Common myeloid progenitor, CD34-positive (primary cell): ENCODE results near the gene PXMP4.
"Not testable (repeated sequence)": the region's sequence is repeated elsewhere in the genome, so short reads cannot be mapped to it uniquely, and the experiment has no call there.

Experiments
- CTCF ChIA-PET: fragments of 350-600 bp; sonication (Branson Sonifier 250); formaldehyde crosslinking; loops from one replicate; lab custom pipeline; 2021; ENCODE audit warnings: antibody characterized with exemption; lab: Charles Lee
- POLR2A ChIA-PET: fragments of 350-600 bp; sonication (Branson Sonifier 250); formaldehyde crosslinking; loops from one replicate; lab custom pipeline; 2021; ENCODE audit warnings: antibody characterized with exemption; lab: Charles Lee
- DNase-seq, 3 donors: peaks; one replicate each; pipeline versions ENCODE4 v3.0.0 to v3.0.0-alpha.2; 2013
- H3K27ac ChIP-seq, 2 experiments: 1 replicate in 1 of 2; 2 replicates in 1 of 2; pipeline ENCODE4 v1.7.0; 2013; ENCODE audit warnings: inconsistent platforms in 2 of 2, low read length in 2 of 2, mild to moderate bottlenecking in 2 of 2, low read depth in 1 of 2, moderate library complexity in 1 of 2; ENCODE audit not compliant: severe bottlenecking in 2 of 2, insufficient read depth in 1 of 2, poor library complexity in 1 of 2
- H3K27me3 ChIP-seq, 5 experiments: replicated peaks in 2 of 5; 1 replicate in 3 of 5; 2 replicates in 2 of 5; pipeline versions ENCODE4 v1.6.1 to v1.7.0; 2013; ENCODE audit warnings: low read length in 4 of 5, mild to moderate bottlenecking in 2 of 5, moderate library complexity in 2 of 5, inconsistent platforms in 1 of 5; ENCODE audit not compliant: insufficient read depth in 5 of 5, control insufficient read depth in 4 of 5
- H3K36me3 ChIP-seq, 4 experiments: 1 replicate in 2 of 4; 2 replicates in 2 of 4; pipeline versions ENCODE4 v1.6.1 to v1.7.0; 2013; ENCODE audit warnings: low read length in 3 of 4, control low read depth in 1 of 4, mild to moderate bottlenecking in 1 of 4; ENCODE audit not compliant: control insufficient read depth in 4 of 4, insufficient read depth in 4 of 4
- H3K4me1 ChIP-seq, 4 experiments: 1 replicate in 3 of 4; 2 replicates in 1 of 4; pipeline versions ENCODE4 v1.6.1 to v1.7.1; 2013; ENCODE audit warnings: low read length in 3 of 4, mild to moderate bottlenecking in 3 of 4, control low read depth in 1 of 4, inconsistent platforms in 1 of 4, moderate library complexity in 1 of 4; ENCODE audit not compliant: control insufficient read depth in 4 of 4, insufficient read depth in 4 of 4; ENCODE audit errors: control extremely low read depth in 1 of 4
- H3K4me3 ChIP-seq, 7 experiments: 1 replicate in 4 of 7; 2 replicates in 3 of 7; pipeline versions ENCODE4 v1.5.1 to v1.7.0; 2013; ENCODE audit warnings: mild to moderate bottlenecking in 7 of 7, low read length in 6 of 7, moderate library complexity in 6 of 7, inconsistent platforms in 2 of 7, low read depth in 2 of 7, control low read depth in 1 of 7; ENCODE audit not compliant: insufficient read depth in 4 of 7, control insufficient read depth in 1 of 7; ENCODE audit errors: extremely low read depth in 1 of 7
- H3K9me3 ChIP-seq, 5 experiments: 1 replicate in 4 of 5; 2 replicates in 1 of 5; pipeline versions ENCODE4 v1.6.1 to v1.7.1; 2013; ENCODE audit warnings: low read length in 4 of 5, mild to moderate bottlenecking in 2 of 5, inconsistent platforms in 1 of 5, low read depth in 1 of 5, moderate library complexity in 1 of 5; ENCODE audit not compliant: control insufficient read depth in 4 of 5, insufficient read depth in 2 of 5; ENCODE audit errors: control extremely low read depth in 1 of 5
- WGBS: methylation state at CpG from one replicate; pipeline ENCODE4 v1.1.5; 2013; ENCODE audit not compliant: insufficient coverage; 5-methylcytosine and 5-hydroxymethylcytosine counted together

PXMP4 gene

DNA sequence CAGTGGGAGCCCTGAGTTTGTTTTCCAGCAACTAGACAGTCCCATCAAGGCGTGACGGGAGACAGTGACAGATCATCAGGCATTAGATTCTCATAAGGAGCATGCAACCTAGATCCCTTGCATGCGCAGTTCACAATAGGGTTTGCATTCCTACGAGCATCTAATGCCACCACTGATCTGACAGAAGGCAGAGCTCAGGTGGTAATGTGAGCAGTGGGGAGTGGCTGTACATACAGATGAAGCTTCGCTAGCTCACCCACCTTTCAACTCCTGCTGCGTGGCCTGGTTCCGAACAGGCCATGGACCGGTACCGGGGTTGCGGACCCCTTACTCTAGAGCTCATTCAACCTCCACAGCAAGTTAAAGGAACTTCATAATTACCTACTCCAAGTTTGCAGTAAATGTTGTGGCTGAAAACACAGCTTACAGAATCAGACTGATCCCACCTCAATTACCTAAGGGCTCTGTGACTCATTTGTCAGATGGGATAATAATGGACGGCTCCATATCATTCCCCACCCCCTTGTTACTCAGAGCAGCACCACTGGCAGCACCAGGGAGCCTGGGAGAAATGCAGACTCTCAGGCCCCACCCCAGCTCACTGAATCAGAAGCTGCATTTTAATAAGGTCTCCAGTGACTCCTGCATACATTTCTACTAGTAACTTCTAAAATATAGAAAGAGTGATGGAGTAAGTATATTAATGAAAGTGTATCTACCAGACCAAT, 15.7 kb downstream of the PXMP4 start:
- ChIA-PET POLR2A (no interaction called here), CTCF (interaction anchor here (1.0 kb wide), 1 partner anchor 29 kb away, joined by 3 read pairs; no protein-coding TSS in a partner anchor)
- no peak overlapping the region for H3K27ac ChIP-seq
- no peak for DNase-seq
- 95% methylated on average over 4 of the region's 11 CpGs for WGBS
- H3K4me3 ChIP-seq, result no peak overlapping the region
- H3K27me3 ChIP-seq, result no peaks in the 10 kb centered on the region
- no peaks in the 10 kb centered on the region for H3K9me3 ChIP-seq
- H3K4me1 ChIP-seq, result no peaks in the 10 kb centered on the region
- peaks cover 0 to 13% (median 8%) of the 10 kb centered on the region in 4 experiments for H3K36me3 ChIP-seq

DNA sequence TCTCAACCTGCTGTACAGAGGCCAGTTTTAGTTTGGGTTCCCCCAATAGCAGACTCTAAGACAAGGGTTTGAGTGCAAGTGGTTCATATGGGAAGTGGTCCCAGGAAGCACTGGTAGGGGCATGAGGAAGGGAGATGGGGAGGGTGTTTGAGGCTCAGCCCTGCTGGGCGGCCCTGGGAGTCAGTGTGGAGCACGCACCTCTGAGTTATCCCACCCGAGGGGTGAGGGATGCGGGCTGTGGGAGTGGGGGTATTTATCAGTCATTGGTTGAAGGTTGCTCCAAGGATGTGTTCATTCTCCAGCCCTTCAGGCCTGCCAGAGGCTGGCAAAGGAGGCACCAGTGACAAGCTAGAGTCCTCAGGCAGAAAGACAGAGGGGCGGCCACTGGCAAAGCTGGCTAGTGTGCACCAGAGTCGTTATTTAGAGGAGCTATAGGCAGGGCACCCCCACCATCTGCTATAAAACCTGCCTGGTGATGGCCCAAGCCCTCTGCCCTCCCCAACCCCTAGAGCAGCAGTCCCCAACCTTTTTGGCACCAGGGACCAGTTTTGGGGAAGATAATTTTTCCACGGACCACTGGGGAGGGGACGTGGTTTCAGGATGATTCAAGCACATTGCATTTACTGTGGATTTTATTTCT, 16.5 kb downstream of the PXMP4 start:
- H3K4me3 ChIP-seq, result no peak overlapping the region
- H3K27me3 ChIP-seq, result no peaks in the 10 kb centered on the region
- no peak for DNase-seq
- ChIA-PET CTCF (no interaction called here), POLR2A (no interaction called here)
- WGBS, result 96% methylated on average over 3 of the region's 8 CpGs
- H3K4me1 ChIP-seq, result no peaks in the 10 kb centered on the region
- H3K27ac ChIP-seq, result no peak overlapping the region
- H3K36me3 ChIP-seq, result peaks cover 0 to 13% (median 8%) of the 10 kb centered on the region in 4 experiments
- no peaks in the 10 kb centered on the region for H3K9me3 ChIP-seq

DNA sequence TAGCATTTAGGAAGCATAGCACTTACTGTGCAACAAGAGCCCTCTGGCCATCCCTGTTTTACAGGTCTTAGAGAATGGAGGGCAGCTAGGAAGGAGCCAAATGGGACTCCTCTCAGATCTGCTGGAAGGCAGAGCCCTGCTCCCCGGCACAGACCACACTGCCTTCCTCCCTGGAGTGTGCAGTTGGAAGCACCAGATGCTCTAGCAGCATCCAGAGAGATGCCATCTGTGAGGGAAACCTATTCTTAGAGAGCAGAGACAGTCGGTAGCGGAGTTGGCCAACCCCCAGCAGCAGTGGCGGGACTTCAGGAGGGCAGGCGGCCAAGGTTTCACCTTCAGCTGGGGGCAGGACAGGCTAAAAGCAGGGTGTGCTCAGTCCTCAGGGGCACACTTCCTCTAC, 17.2 kb downstream of the PXMP4 start:
- DNase-seq, result peak in 1 of 3 donors; percentile 15
- 88% methylated on average over 5 of the region's 5 CpGs for WGBS
- ChIA-PET POLR2A (no interaction called here), CTCF (no interaction called here)
- H3K36me3 ChIP-seq, result peaks cover 0 to 13% (median 8%) of the 10 kb centered on the region in 4 experiments
- no peak overlapping the region for H3K27ac ChIP-seq
- H3K9me3 ChIP-seq, result no peaks in the 10 kb centered on the region
- H3K27me3 ChIP-seq, result no peaks in the 10 kb centered on the region
- H3K4me1 ChIP-seq, result no peaks in the 10 kb centered on the region
- H3K4me3 ChIP-seq, result no peak overlapping the region

DNA sequence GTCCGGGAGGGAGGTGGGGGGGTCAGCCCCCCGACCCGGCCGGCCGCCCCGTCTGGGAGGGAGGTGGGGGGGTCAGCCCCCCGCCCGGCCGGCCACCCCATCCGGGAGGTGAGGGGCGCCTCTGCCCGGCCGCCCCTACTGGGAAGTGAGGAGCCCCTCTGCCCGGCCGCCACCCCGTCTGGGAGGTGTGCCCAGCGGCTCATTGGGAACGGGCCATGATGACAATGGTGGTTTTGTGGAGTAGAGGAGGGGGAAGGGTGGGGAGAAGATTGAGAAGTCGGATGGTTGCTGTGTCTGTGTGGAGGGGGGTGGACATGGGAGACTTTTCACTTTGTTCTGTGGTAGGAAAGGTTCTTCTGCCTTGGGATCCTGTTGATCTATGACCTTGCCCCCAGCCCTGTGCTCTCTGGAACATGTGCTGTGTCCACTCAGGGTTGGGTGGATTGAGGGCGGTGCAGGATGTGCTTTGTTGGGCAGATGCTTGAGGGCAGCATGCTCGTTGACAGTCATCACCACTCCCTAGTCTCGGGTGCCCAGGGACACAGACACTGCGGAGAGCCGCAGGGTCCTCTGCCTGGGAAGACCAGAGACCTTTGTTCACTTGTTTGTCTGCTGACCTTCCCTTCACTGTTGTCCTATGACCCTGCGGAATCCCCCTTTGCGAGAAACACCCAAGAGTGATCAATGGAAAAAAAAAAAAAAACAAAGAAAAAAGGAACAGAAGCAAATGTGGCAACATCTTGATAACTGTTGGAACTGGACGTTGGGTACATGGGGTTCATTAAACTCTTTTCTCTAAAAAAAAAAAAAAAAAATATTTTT, 18.3 kb downstream of the PXMP4 start:
- no peaks in the 10 kb centered on the region for H3K27me3 ChIP-seq
- DNase-seq, result no peak
- POLR2A ChIA-PET, result no interaction called here
- WGBS, result 100% methylated on average over 17 of the region's 27 CpGs
- H3K27ac ChIP-seq, result no peak overlapping the region
- no peaks in the 10 kb centered on the region for H3K4me1 ChIP-seq
- no peak overlapping the region for H3K4me3 ChIP-seq
- peaks cover 0 to 7% (median 2%) of the 10 kb centered on the region in 4 experiments for H3K36me3 ChIP-seq
- CTCF ChIA-PET, result no interaction called here
- H3K9me3 ChIP-seq, result no peaks in the 10 kb centered on the region

DNA sequence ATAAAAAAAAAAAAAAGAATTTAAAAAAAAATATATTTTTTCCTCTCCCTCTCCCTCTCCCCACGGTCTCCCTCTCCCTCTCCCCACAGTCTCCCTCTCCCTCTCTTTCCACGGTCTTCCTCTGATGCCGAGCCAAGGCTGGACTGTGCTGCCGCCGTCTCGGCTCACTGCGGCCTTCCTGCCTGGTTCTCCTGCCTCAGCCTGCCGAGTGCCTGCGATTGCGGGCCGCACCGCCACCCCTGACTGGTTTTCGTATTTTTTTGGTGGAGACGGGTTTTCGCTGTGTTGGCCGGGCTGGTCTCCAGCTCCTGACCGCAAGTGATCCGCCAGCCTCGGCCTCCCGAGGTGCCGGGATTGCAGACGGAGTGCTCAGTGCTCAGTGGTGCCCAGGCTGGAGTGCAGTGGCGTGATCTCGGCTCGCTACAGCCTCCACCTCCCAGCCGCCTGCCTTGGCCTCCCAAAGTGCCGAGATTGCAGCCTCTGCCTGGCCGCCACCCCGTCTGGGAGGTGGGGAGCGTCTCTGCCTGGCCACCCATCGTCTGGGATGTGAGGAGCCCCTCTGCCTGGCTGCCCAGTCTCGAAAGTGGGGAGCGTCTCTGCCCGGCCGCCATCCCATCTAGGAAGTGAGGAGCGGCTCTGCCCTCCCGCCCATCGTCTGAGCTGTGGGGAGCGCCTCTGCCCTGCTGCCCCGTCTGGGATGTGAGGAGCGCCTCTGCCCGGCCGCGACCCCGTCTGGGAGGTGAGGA, 19.2 kb downstream of the PXMP4 start:
- POLR2A ChIA-PET, H3K9me3 ChIP-seq, CTCF ChIA-PET, H3K4me3 ChIP-seq, H3K27ac ChIP-seq, DNase-seq, H3K27me3 ChIP-seq, H3K36me3 ChIP-seq, H3K4me1 ChIP-seq: not testable (repeated sequence)
- 97% methylated on average over 26 of the region's 45 CpGs for WGBS

DNA sequence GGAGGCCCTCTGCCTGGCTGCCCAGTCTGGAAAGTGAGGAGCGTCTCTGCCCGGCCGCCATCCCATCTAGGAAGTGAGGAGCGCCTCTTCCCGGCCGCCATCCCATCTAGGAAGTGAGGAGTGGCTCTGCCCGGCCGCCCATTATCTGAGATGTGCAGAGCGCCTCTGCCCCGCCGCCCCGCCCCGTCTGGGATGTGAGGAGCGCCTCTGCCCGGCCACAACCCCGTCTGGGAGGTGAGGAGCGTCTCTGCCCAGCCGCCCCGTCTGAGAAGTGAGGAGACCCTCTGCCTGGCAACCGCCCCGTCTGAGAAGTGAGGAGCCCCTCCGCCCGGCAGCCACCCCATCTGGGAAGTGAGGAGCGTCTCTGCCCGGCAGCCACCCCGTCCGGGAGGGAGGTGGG, 21.1 kb downstream of the PXMP4 start:
- H3K36me3 ChIP-seq, POLR2A ChIA-PET, CTCF ChIA-PET, H3K4me1 ChIP-seq, H3K27ac ChIP-seq, DNase-seq, H3K27me3 ChIP-seq, H3K9me3 ChIP-seq, H3K4me3 ChIP-seq: not testable (repeated sequence)
- WGBS, result 95% methylated on average over 6 of the region's 27 CpGs
